ENCODE measurements around the gene IL17RB.
A peak's percentile ranks its signal among the peaks of the same experiment; 100 is the strongest.

Gene IL17RB

GRCh38 chr3:53845881-53846133, 561 bp upstream of the IL17RB start:
- TF ChIP-seq, protein P1, sequence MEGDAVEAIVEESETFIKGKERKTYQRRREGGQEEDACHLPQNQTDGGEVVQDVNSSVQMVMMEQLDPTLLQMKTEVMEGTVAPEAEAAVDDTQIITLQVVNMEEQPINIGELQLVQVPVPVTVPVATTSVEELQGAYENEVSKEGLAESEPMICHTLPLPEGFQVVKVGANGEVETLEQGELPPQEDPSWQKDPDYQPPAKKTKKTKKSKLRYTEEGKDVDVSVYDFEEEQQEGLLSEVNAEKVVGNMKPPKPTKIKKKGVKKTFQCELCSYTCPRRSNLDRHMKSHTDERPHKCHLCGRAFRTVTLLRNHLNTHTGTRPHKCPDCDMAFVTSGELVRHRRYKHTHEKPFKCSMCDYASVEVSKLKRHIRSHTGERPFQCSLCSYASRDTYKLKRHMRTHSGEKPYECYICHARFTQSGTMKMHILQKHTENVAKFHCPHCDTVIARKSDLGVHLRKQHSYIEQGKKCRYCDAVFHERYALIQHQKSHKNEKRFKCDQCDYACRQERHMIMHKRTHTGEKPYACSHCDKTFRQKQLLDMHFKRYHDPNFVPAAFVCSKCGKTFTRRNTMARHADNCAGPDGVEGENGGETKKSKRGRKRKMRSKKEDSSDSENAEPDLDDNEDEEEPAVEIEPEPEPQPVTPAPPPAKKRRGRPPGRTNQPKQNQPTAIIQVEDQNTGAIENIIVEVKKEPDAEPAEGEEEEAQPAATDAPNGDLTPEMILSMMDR (IDR thresholded peaks at IDR 0.05), result no peak
- H3K27ac ChIP-seq, result peak overlapping the region; percentile 3 to 34
- H3K4me3 ChIP-seq, result peak overlapping the region; percentile 83
- DNase-seq (ENCODE audit: low spot score), result no peak

- no peak overlapping the region for H3K27ac ChIP-seq
- TF ChIP-seq, protein P1 (IDR thresholded peaks at IDR 0.05), result no peak
- DNase-seq (ENCODE audit: low spot score), result no peak
- H3K4me3 ChIP-seq, result peak overlapping the region; percentile 83
These were observed 435 bp downstream of the IL17RB start for GRCh38 chr3:53846851-53847155.

- no peak overlapping the region for H3K27ac ChIP-seq
- TF ChIP-seq, protein P1 (IDR thresholded peaks at IDR 0.05), result no peak
- H3K4me3 ChIP-seq, result no peak overlapping the region
- DNase-seq (ENCODE audit: low spot score), result no peak
These were observed 3.5 kb downstream of the IL17RB start for GRCh38 chr3:53849916-53850315.

GRCh38 chr3:53850895-53851294, 4.5 kb downstream of the IL17RB start:
- TF ChIP-seq, protein P1 (IDR thresholded peaks at IDR 0.05), result no peak
- H3K4me3 ChIP-seq, result no peak overlapping the region
- no peak overlapping the region for H3K27ac ChIP-seq
- DNase-seq (ENCODE audit: low spot score), result no peak

GRCh38 chr3:53856964-53857363, 10.6 kb downstream of the IL17RB start:
- no peak for DNase-seq (ENCODE audit: low spot score)
- Histone ChIP-seq H3K27ac (no peak overlapping the region), H3K4me3 (no peak overlapping the region)
- TF ChIP-seq, protein P1 (IDR thresholded peaks at IDR 0.05), result no peak

DNA sequence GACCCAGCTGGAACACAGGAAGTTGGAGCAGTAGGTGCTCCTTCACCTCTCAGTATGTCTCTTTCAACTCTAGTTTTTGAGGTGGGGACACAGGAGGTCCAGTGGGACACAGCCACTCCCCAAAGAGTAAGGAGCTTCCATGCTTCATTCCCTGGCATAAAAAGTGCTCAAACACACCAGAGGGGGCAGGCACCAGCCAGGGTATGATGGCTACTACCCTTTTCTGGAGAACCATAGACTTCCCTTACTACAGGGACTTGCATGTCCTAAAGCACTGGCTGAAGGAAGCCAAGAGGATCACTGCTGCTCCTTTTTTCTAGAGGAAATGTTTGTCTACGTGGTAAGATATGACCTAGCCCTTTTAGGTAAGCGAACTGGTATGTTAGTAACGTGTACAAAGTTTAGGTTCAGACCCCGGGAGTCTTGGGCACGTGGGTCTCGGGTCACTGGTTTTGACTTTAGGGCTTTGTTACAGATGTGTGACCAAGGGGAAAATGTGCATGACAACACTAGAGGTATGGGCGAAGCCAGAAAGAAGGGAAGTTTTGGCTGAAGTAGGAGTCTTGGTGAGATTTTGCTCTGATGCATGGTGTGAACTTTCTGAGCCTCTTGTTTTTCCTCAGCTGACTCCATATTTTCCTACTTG, 11.9 kb downstream of the IL17RB start:
- DNase-seq (ENCODE audit: low spot score), result no peak
- TF ChIP-seq, protein P1 (IDR thresholded peaks at IDR 0.05), result no peak
- Histone ChIP-seq H3K27ac (no peak overlapping the region), H3K4me3 (no peak overlapping the region)

DNA sequence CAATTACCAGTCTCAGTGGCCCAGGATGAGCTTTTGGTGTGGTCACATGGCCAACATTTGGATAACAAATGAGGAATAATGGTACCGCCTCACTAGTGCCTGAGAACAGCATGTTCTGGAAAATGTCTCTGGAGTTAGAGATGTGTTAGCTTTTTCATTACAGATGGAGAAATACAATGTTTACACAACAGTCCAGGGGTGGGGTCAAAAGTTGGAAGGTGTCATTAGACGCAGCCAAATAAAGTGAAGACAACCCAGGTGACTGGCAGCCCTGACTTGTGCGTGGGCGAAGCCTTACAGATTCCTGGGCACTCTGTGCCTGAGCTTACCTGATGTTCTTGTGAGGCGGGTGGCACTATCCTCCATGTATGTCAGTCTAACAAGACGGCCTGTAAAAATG, 12.8 kb downstream of the IL17RB start:
- TF ChIP-seq, protein P1 (IDR thresholded peaks at IDR 0.05), result no peak
- no peak overlapping the region for H3K27ac ChIP-seq
- H3K4me3 ChIP-seq, result no peak overlapping the region
- DNase-seq (ENCODE audit: low spot score), result no peak

All from coronary artery (tissue), 2 donors.